ENCODE data around the gene CKMT1B.
"Not testable (repeated sequence)": the region's sequence is repeated elsewhere in the genome, so short reads cannot be mapped to it uniquely, and the experiment has no call there.

The CKMT1B gene

DNA sequence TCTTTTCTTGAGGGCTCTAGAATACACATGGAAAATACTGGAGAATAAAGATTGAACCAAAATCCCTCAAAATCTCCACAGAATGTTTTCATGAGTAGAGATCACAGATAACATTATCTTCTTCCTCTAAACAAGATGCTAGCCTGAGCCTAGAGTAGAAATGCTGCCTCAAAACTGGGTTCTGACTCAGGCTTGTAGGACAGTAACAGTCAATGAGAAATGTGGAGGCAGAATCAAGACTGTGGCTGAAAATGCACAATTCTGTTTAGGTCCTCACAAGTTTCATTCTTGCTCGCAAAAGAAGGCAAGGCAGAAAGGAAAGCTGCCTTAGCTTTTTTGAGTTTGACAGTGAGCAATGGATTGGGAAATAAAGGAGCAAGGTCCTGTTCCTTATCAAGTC, 19.2 kb upstream of the CKMT1B start:
- not testable (repeated sequence) for H3K4me3 ChIP-seq (replicated peaks in 1 of 2; ENCODE audit: low read depth in 2 of 2, low read length in 2 of 2); DNase-seq (ENCODE audit: low read depth in 2 of 2)

- DNase-seq (ENCODE audit: low read depth in 2 of 2); H3K4me3 ChIP-seq (replicated peaks in 1 of 2; ENCODE audit: low read depth in 2 of 2, low read length in 2 of 2): not testable (repeated sequence)
Measured at GRCh38 chr15:43589778-43590466, 3.9 kb upstream of the CKMT1B start, which contains the start of gene PPIP5K1. PPIP5K1 (minus strand) TSS chr15:43590208; CDS start chr15:43584504, 5,704 bp downstream.

- DNase-seq (ENCODE audit: low read depth in 2 of 2); H3K4me3 ChIP-seq (replicated peaks in 1 of 2; ENCODE audit: low read depth in 2 of 2, low read length in 2 of 2): not testable (repeated sequence)
Measured at GRCh38 chr15:43592841-43593240, 986 bp upstream of the CKMT1B start.

- DNase-seq (ENCODE audit: low read depth in 2 of 2); H3K4me3 ChIP-seq (replicated peaks in 1 of 2; ENCODE audit: low read depth in 2 of 2, low read length in 2 of 2): not testable (repeated sequence)
Measured at GRCh38 chr15:43599131-43599530, 5.3 kb downstream of the CKMT1B start.

DNA sequence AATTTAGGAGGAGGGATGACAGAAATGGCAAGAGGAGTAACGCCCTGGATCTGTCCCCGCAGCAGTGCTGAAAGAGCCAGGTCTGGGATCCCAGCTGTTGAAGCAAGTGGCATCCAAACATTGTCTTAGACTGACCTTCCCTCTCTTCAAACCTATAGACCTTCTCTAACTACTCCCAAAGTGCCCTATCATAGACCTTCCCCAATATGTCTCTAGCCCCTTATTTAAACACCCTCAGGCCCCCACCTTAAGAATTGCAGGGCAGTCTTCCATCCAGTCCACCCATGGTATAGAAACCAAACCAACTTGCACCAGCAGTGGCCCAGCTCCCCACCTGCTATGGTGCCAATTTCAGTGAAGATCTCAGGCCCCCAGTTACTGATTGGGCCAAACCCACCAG, 6.4 kb downstream of the CKMT1B start:
- H3K4me3 ChIP-seq (replicated peaks in 1 of 2; ENCODE audit: low read depth in 2 of 2, low read length in 2 of 2); DNase-seq (ENCODE audit: low read depth in 2 of 2): not testable (repeated sequence)

- not testable (repeated sequence) for DNase-seq (ENCODE audit: low read depth in 2 of 2); H3K4me3 ChIP-seq (replicated peaks in 1 of 2; ENCODE audit: low read depth in 2 of 2, low read length in 2 of 2)
Measured at GRCh38 chr15:43602233-43602632, 8.4 kb downstream of the CKMT1B start.

- DNase-seq (ENCODE audit: low read depth in 2 of 2); H3K4me3 ChIP-seq (replicated peaks in 1 of 2; ENCODE audit: low read depth in 2 of 2, low read length in 2 of 2): not testable (repeated sequence)
Measured at GRCh38 chr15:43617750-43618149, 23.9 kb downstream of the CKMT1B start.

- not testable (repeated sequence) for DNase-seq (ENCODE audit: low read depth in 2 of 2); H3K4me3 ChIP-seq (replicated peaks in 1 of 2; ENCODE audit: low read depth in 2 of 2, low read length in 2 of 2)
Measured at GRCh38 chr15:43618700-43619099, 24.9 kb downstream of the CKMT1B start, which contains the start of gene STRC. STRC (minus strand) TSS chr15:43618800; CDS start chr15:43618722, 78 bp downstream.

DNA sequence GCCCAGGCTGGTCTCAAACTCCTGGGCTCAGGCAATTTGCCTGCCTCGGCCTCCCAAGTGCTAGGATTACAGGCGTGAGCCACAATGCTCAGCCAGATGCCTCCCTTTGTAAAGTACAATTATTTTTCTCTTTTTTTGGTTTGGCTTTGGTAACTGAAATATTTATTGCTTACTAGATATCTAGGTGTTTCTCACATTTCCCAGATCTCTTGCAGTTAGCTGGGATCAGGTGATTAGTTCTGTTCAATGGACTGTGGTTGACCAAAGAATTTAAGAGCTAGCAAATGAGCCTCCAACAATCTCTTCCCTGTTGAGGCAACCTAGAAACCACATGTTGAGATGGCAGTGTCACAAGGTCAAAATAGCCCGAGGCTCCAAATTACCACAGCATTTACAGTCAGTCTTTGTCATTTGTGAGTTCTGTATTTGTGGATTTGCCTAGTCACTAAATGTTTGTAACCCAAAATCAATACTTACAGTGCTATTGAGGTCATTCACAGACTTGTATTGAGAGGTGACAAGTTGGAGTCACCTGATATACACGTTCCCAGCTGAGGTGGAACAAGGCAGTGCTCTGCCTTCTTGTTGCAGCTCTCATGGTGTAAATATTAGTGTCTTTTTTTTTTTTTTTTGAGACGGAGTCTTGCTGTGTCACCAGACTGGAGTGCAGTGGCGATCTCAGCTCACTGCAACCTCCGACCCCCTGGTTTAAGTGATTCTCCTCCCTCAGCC, 28.4 kb downstream of the CKMT1B start:
- not testable (repeated sequence) for H3K4me3 ChIP-seq (replicated peaks in 1 of 2; ENCODE audit: low read depth in 2 of 2, low read length in 2 of 2); DNase-seq (ENCODE audit: low read depth in 2 of 2)

DNA sequence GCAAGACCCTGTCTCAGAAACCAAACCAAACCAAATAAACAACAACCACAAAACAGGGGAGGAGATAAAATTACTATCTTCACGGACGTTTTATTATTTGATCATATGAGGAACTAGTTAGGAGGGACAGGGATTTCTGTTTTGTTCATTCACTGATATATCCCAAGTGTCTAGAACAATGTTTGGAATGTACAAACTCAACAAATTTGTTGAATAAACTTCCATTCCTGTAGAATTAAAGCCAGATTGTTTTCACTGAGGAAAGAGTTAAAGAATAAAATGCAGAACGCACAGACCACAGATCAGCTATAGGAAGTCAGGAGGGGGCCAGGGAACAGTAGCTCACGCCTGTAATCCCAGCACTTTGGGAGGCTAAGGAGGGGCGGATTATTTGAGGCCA, 31.3 kb downstream of the CKMT1B start:
- no peak for DNase-seq (ENCODE audit: low read depth in 2 of 2)
- no peak overlapping the region for H3K4me3 ChIP-seq (replicated peaks in 1 of 2; ENCODE audit: low read depth in 2 of 2, low read length in 2 of 2)
- TF ChIP-seq, protein P1, sequence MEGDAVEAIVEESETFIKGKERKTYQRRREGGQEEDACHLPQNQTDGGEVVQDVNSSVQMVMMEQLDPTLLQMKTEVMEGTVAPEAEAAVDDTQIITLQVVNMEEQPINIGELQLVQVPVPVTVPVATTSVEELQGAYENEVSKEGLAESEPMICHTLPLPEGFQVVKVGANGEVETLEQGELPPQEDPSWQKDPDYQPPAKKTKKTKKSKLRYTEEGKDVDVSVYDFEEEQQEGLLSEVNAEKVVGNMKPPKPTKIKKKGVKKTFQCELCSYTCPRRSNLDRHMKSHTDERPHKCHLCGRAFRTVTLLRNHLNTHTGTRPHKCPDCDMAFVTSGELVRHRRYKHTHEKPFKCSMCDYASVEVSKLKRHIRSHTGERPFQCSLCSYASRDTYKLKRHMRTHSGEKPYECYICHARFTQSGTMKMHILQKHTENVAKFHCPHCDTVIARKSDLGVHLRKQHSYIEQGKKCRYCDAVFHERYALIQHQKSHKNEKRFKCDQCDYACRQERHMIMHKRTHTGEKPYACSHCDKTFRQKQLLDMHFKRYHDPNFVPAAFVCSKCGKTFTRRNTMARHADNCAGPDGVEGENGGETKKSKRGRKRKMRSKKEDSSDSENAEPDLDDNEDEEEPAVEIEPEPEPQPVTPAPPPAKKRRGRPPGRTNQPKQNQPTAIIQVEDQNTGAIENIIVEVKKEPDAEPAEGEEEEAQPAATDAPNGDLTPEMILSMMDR (IDR thresholded peaks at IDR 0.05; ENCODE audit: low read depth, low read length) = no peak

DNA sequence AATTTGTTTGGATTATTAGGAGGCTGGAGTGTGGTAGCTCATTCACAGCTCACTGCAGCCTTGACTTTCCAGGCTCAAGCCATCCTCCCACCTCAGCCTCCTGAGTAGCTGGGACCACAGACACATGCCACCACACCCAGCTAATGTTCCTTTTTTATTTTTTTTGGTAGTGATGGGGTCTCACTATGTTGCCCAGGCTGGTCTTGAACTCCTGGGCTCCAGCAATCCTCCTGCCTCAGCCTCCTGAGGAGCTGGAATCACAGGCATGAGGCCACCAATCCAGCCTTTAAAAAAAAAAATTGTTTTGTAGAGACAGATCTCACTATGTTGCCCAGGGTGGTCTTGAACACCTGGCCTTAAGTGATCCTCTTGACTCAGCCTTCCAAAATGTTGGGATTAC, 33.1 kb downstream of the CKMT1B start:
- H3K4me3 ChIP-seq (replicated peaks in 1 of 2; ENCODE audit: low read depth in 2 of 2, low read length in 2 of 2); DNase-seq (ENCODE audit: low read depth in 2 of 2): not testable (repeated sequence)

- H3K4me3 ChIP-seq (replicated peaks in 1 of 2; ENCODE audit: low read depth in 2 of 2, low read length in 2 of 2); DNase-seq (ENCODE audit: low read depth in 2 of 2): not testable (repeated sequence)
Measured at GRCh38 chr15:43638464-43639204, 44.8 kb downstream of the CKMT1B start.
